Uterus (tissue), 4 donors: Measurements from ENCODE around the gene NCAPD3. TPM values are rescaled to one million over a fixed set of nuclear protein-coding genes. Genes with fewer than 3 reads are reported as not detected.

ENCODE experiments used
- DNase-seq, 2 donors: peaks; one replicate each; pipeline ENCODE4 v3.0.0-alpha.2; 2019 to 2020
- H3K27ac ChIP-seq, 2 donors: fragments of 200-600 bp; sonication (generic); 1 replicate in 1 of 2; 2 replicates in 1 of 2; pipeline ENCODE4 v1.5.1; 2016 to 2018
- H3K27me3 ChIP-seq, 2 donors: fragments of 200-600 bp; sonication (generic); one replicate each; pipeline ENCODE4 v1.5.1; 2018 to 2019; ENCODE audit warnings: control low read depth in 1 of 2
- H3K36me3 ChIP-seq, 2 donors: fragments of 200-600 bp; sonication (generic); one replicate each; pipeline ENCODE4 v1.5.1; 2019; ENCODE audit warnings: control low read depth in 1 of 2
- H3K4me1 ChIP-seq, 2 donors: fragments of 200-600 bp; sonication (generic); one replicate each; pipeline ENCODE4 v1.5.1; 2018 to 2019; ENCODE audit warnings: control low read depth in 1 of 2
- H3K4me3 ChIP-seq, 2 donors: fragments of 200-600 bp; sonication (generic); 1 replicate in 1 of 2; 2 replicates in 1 of 2; pipeline ENCODE4 v1.5.1; 2018 to 2019; ENCODE audit warnings: mild to moderate bottlenecking in 1 of 2
- H3K9me3 ChIP-seq, 2 donors: fragments of 200-600 bp; sonication (generic); one replicate each; pipeline ENCODE4 v1.5.1; 2019; ENCODE audit warnings: control low read depth in 1 of 2
- CTCF ChIP-seq, 4 experiments: fragments of 200-600 bp in 2 of 4; fragments of 450-650 bp in 2 of 4; sonication (generic) in 2 of 4; IDR thresholded peaks; one replicate each; pipeline ENCODE4 v1.5.1; 2016 to 2019; ENCODE audit warnings: antibody characterized with exemption in 4 of 4, mild to moderate bottlenecking in 2 of 4, moderate library complexity in 1 of 4
- POLR2A ChIP-seq, 2 donors: fragments of 450-650 bp; IDR thresholded peaks; one replicate each; pipeline ENCODE4 v1.6.1; 2016; ENCODE audit warnings: antibody characterized with exemption in 2 of 2, mild to moderate bottlenecking in 1 of 2, moderate library complexity in 1 of 2
- intact Hi-C: fragments of 100-400 bp; cut with DNase I; formaldehyde crosslinking; loops from one replicate; pipeline ENCODE4 v1.15.1; 2023; ENCODE audit warnings: low total_unique reads
- total RNA-seq, 4 donors: library from RNA; depleted of rRNA in 3 of 4; stranded (reverse); fragments of >200 nt in 3 of 4; gene quantifications; one replicate each; pipeline versions ENCODE4 v1.1.0 to v1.2.4, GENCODE V29; 2014 to 2023
- donor health status: DM: yes; HTN: yes; CAD: no.

The NCAPD3 gene
- total RNA-seq, 4 donors from 2014 or later = 6.4 to 27.1 (median 9.9) TPM

DNA sequence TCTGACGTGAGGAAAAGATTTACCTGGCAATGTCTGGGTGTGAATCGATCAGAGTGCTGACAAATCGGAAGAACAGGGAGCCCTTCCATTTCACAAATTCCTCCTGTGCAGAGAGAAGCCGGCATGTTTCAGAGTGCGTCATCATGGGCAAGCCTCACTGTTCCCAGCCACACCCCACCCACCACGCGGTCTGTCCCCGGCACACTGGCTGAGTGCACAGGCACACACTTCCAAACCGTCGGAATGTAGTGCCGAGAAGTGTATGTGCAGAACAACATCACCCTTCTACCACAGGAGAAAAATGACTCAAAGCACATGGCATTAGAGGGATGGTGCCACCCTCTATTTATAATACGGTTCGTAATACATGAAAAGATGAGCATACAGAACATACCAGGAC, 47.5 kb downstream of the NCAPD3 start:
- no peak overlapping the region for H3K4me3 ChIP-seq
- TF ChIP-seq CTCF (IDR thresholded peaks at IDR 0.05) (no peak), POLR2A (IDR thresholded peaks at IDR 0.05) (no peak)
- no peaks in the 10 kb centered on the region for H3K4me1 ChIP-seq
- H3K27ac ChIP-seq = no peak overlapping the region
- no peaks in the 10 kb centered on the region for H3K36me3 ChIP-seq
- no peaks in the 10 kb centered on the region for H3K9me3 ChIP-seq
- H3K27me3 ChIP-seq = no peaks in the 10 kb centered on the region
- DNase-seq = no peak
- intact Hi-C loops = no loop called here

DNA sequence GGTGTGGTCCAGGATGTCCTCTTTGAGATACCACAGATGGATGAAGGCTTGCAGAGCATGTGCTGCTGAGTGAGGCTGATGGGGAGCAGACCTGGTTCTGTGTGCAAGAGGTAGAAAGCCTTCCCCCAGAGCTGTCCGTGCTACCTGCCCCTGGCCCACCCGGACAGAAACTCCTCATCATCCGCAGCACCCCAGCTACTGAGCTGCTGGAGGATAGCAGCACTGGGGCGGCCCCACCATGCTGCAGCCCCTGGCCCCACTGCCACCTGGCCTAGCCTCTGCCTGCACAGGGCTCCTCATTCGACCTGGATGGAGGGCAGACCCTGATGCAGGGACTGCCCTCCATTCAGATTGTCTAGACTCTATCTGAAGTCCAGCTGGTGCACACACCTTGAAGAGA, 50.5 kb downstream of the NCAPD3 start:
- DNase-seq = no peak
- Histone ChIP-seq H3K27ac (no peak overlapping the region), H3K36me3 (no peaks in the 10 kb centered on the region), H3K27me3 (no peaks in the 10 kb centered on the region), H3K4me3 (no peak overlapping the region), H3K9me3 (no peaks in the 10 kb centered on the region), H3K4me1 (no peaks in the 10 kb centered on the region)
- intact Hi-C loops = no loop called here
- no peak for TF ChIP-seq POLR2A (IDR thresholded peaks at IDR 0.05)
- no peak for TF ChIP-seq CTCF (IDR thresholded peaks at IDR 0.05)

- no peak for DNase-seq
- Histone ChIP-seq H3K27ac (no peak overlapping the region), H3K27me3 (no peaks in the 10 kb centered on the region), H3K36me3 (no peaks in the 10 kb centered on the region), H3K4me3 (no peak overlapping the region), H3K9me3 (no peaks in the 10 kb centered on the region), H3K4me1 (no peaks in the 10 kb centered on the region)
- TF ChIP-seq POLR2A (IDR thresholded peaks at IDR 0.05) (no peak), CTCF (IDR thresholded peaks at IDR 0.05) (no peak)
- intact Hi-C loops = no loop called here
These were observed 51.8 kb downstream of the NCAPD3 start for GRCh38 chr11:134171951-134172350.

- Histone ChIP-seq H3K27ac (no peak overlapping the region), H3K9me3 (no peaks in the 10 kb centered on the region), H3K27me3 (no peaks in the 10 kb centered on the region), H3K36me3 (no peaks in the 10 kb centered on the region), H3K4me3 (no peak overlapping the region), H3K4me1 (no peaks in the 10 kb centered on the region)
- TF ChIP-seq POLR2A (IDR thresholded peaks at IDR 0.05) = no peak
- TF ChIP-seq CTCF (IDR thresholded peaks at IDR 0.05) = no peak
- intact Hi-C loops = no loop called here
- no peak for DNase-seq
These were observed 52.9 kb downstream of the NCAPD3 start for GRCh38 chr11:134170919-134171281.

- Histone ChIP-seq H3K4me3 (no peak overlapping the region), H3K27ac (no peak overlapping the region), H3K9me3 (no peaks in the 10 kb centered on the region), H3K27me3 (no peaks in the 10 kb centered on the region), H3K36me3 (no peaks in the 10 kb centered on the region), H3K4me1 (no peaks in the 10 kb centered on the region)
- TF ChIP-seq POLR2A (IDR thresholded peaks at IDR 0.05) (no peak), CTCF (IDR thresholded peaks at IDR 0.05) (no peak)
- no peak for DNase-seq
- intact Hi-C loops = no loop called here
These were observed 53.4 kb downstream of the NCAPD3 start for GRCh38 chr11:134170177-134170918.
